ENCODE measurements around the gene USP25.

Gene USP25

GRCh38 chr21:15797577-15798363 lies 68.0 kb downstream of the USP25 start:
- WGBS, 2 experiments: 100% methylated on average over 1 to 2 of the region's 3 CpGs
- no peak overlapping the region for H3K27ac ChIP-seq (ENCODE audit: insufficient read depth, low read depth, low read length, poor library complexity, severe bottlenecking)
- H3K4me3 ChIP-seq (ENCODE audit: insufficient read depth, low read depth, low read length): no peak overlapping the region
- no peaks in the 10 kb centered on the region for H3K27me3 ChIP-seq (ENCODE audit: control insufficient read depth, insufficient read depth, low read length, poor library complexity, severe bottlenecking)
- H3K36me3 ChIP-seq (ENCODE audit: control insufficient read depth, insufficient read depth, low read length): no peaks in the 10 kb centered on the region
- H3K4me1 ChIP-seq (ENCODE audit: control insufficient read depth, insufficient read depth, low read length): no peaks in the 10 kb centered on the region
- no peaks in the 10 kb centered on the region for H3K9me3 ChIP-seq (ENCODE audit: control insufficient read depth, low read length)

- H3K36me3 ChIP-seq (ENCODE audit: control insufficient read depth, insufficient read depth, low read length): no peaks in the 10 kb centered on the region
- H3K4me3 ChIP-seq (ENCODE audit: insufficient read depth, low read depth, low read length): no peak overlapping the region
- H3K27me3 ChIP-seq (ENCODE audit: control insufficient read depth, insufficient read depth, low read length, poor library complexity, severe bottlenecking): no peaks in the 10 kb centered on the region
- no peaks in the 10 kb centered on the region for H3K4me1 ChIP-seq (ENCODE audit: control insufficient read depth, insufficient read depth, low read length)
- no peak overlapping the region for H3K27ac ChIP-seq (ENCODE audit: insufficient read depth, low read depth, low read length, poor library complexity, severe bottlenecking)
- WGBS, 2 experiments: 95 to 100% methylated on average over 3 of the region's 3 CpGs
- H3K9me3 ChIP-seq (ENCODE audit: control insufficient read depth, low read length): no peaks in the 10 kb centered on the region
These were observed 71.6 kb downstream of the USP25 start for GRCh38 chr21:15801352-15801863.

- no peak overlapping the region for H3K4me3 ChIP-seq (ENCODE audit: insufficient read depth, low read depth, low read length)
- no peak overlapping the region for H3K27ac ChIP-seq (ENCODE audit: insufficient read depth, low read depth, low read length, poor library complexity, severe bottlenecking)
- H3K4me1 ChIP-seq (ENCODE audit: control insufficient read depth, insufficient read depth, low read length): no peaks in the 10 kb centered on the region
- WGBS, 2 experiments: 96 to 97% methylated on average over 3 of the region's 4 CpGs
- H3K9me3 ChIP-seq (ENCODE audit: control insufficient read depth, low read length): no peaks in the 10 kb centered on the region
- no peaks in the 10 kb centered on the region for H3K36me3 ChIP-seq (ENCODE audit: control insufficient read depth, insufficient read depth, low read length)
- no peaks in the 10 kb centered on the region for H3K27me3 ChIP-seq (ENCODE audit: control insufficient read depth, insufficient read depth, low read length, poor library complexity, severe bottlenecking)
These were observed 74.6 kb downstream of the USP25 start for GRCh38 chr21:15804247-15805005.

GRCh38 chr21:15809065-15809464 lies 79.3 kb downstream of the USP25 start:
- Histone ChIP-seq H3K9me3 (ENCODE audit: control insufficient read depth, low read length) (no peaks in the 10 kb centered on the region), H3K27ac (ENCODE audit: insufficient read depth, low read depth, low read length, poor library complexity, severe bottlenecking) (no peak overlapping the region), H3K36me3 (ENCODE audit: control insufficient read depth, insufficient read depth, low read length) (no peaks in the 10 kb centered on the region), H3K27me3 (ENCODE audit: control insufficient read depth, insufficient read depth, low read length, poor library complexity, severe bottlenecking) (no peaks in the 10 kb centered on the region), H3K4me3 (ENCODE audit: insufficient read depth, low read depth, low read length) (no peak overlapping the region), H3K4me1 (ENCODE audit: control insufficient read depth, insufficient read depth, low read length) (no peaks in the 10 kb centered on the region)
- WGBS, 2 experiments: 95 to 99% methylated on average over 4 to 5 of the region's 7 CpGs

- H3K27me3 ChIP-seq (ENCODE audit: control insufficient read depth, insufficient read depth, low read length, poor library complexity, severe bottlenecking): no peaks in the 10 kb centered on the region
- H3K36me3 ChIP-seq (ENCODE audit: control insufficient read depth, insufficient read depth, low read length): no peaks in the 10 kb centered on the region
- no peaks in the 10 kb centered on the region for H3K4me1 ChIP-seq (ENCODE audit: control insufficient read depth, insufficient read depth, low read length)
- no peaks in the 10 kb centered on the region for H3K9me3 ChIP-seq (ENCODE audit: control insufficient read depth, low read length)
- WGBS, 2 experiments: 89 to 100% methylated on average over 1 to 3 of the region's 3 CpGs
- H3K27ac ChIP-seq (ENCODE audit: insufficient read depth, low read depth, low read length, poor library complexity, severe bottlenecking): no peak overlapping the region
- no peak overlapping the region for H3K4me3 ChIP-seq (ENCODE audit: insufficient read depth, low read depth, low read length)
These were observed 80.0 kb downstream of the USP25 start for GRCh38 chr21:15809818-15810217.

- WGBS, 2 experiments: 93 to 100% methylated on average over 3 of the region's 3 CpGs
- peaks cover 5% of the 10 kb centered on the region for H3K9me3 ChIP-seq (ENCODE audit: control insufficient read depth, low read length)
- H3K4me3 ChIP-seq (ENCODE audit: insufficient read depth, low read depth, low read length): no peak overlapping the region
- no peak overlapping the region for H3K27ac ChIP-seq (ENCODE audit: insufficient read depth, low read depth, low read length, poor library complexity, severe bottlenecking)
- no peaks in the 10 kb centered on the region for H3K4me1 ChIP-seq (ENCODE audit: control insufficient read depth, insufficient read depth, low read length)
- H3K27me3 ChIP-seq (ENCODE audit: control insufficient read depth, insufficient read depth, low read length, poor library complexity, severe bottlenecking): no peaks in the 10 kb centered on the region
- H3K36me3 ChIP-seq (ENCODE audit: control insufficient read depth, insufficient read depth, low read length): peaks cover 6% of the 10 kb centered on the region
These were observed 85.5 kb downstream of the USP25 start for GRCh38 chr21:15815285-15815684.

- peaks cover 4% of the 10 kb centered on the region for H3K36me3 ChIP-seq (ENCODE audit: control insufficient read depth, insufficient read depth, low read length)
- H3K9me3 ChIP-seq (ENCODE audit: control insufficient read depth, low read length): peaks cover under 1% of the 10 kb centered on the region
- no peaks in the 10 kb centered on the region for H3K4me1 ChIP-seq (ENCODE audit: control insufficient read depth, insufficient read depth, low read length)
- no peak overlapping the region for H3K27ac ChIP-seq (ENCODE audit: insufficient read depth, low read depth, low read length, poor library complexity, severe bottlenecking)
- no peaks in the 10 kb centered on the region for H3K27me3 ChIP-seq (ENCODE audit: control insufficient read depth, insufficient read depth, low read length, poor library complexity, severe bottlenecking)
- H3K4me3 ChIP-seq (ENCODE audit: insufficient read depth, low read depth, low read length): no peak overlapping the region
These were observed 90.5 kb downstream of the USP25 start for GRCh38 chr21:15820327-15820726.

- no peaks in the 10 kb centered on the region for H3K4me1 ChIP-seq (ENCODE audit: control insufficient read depth, insufficient read depth, low read length)
- 100% methylated on average over 2 to 3 of the region's 3 CpGs for WGBS, 2 experiments
These were observed 91.1 kb downstream of the USP25 start for GRCh38 chr21:15820852-15821379.

GRCh38 chr21:15823486-15824150 lies 93.8 kb downstream of the USP25 start:
- H3K36me3 ChIP-seq (ENCODE audit: control insufficient read depth, insufficient read depth, low read length): no peaks in the 10 kb centered on the region
- H3K4me1 ChIP-seq (ENCODE audit: control insufficient read depth, insufficient read depth, low read length): no peaks in the 10 kb centered on the region
- H3K9me3 ChIP-seq (ENCODE audit: control insufficient read depth, low read length): no peaks in the 10 kb centered on the region
- no peak overlapping the region for H3K27ac ChIP-seq (ENCODE audit: insufficient read depth, low read depth, low read length, poor library complexity, severe bottlenecking)
- WGBS, 2 experiments: 91 to 100% methylated on average over 2 of the region's 4 CpGs
- no peak overlapping the region for H3K4me3 ChIP-seq (ENCODE audit: insufficient read depth, low read depth, low read length)
- no peaks in the 10 kb centered on the region for H3K27me3 ChIP-seq (ENCODE audit: control insufficient read depth, insufficient read depth, low read length, poor library complexity, severe bottlenecking)

More at GRCh38 chr21:15820852-15821379, 91.1 kb downstream of the USP25 start:
- H3K9me3 ChIP-seq (ENCODE audit: control insufficient read depth, low read length): no peaks in the 10 kb centered on the region
- H3K27ac ChIP-seq (ENCODE audit: insufficient read depth, low read depth, low read length, poor library complexity, severe bottlenecking): no peak overlapping the region
- H3K36me3 ChIP-seq (ENCODE audit: control insufficient read depth, insufficient read depth, low read length): peaks cover 4% of the 10 kb centered on the region
- H3K27me3 ChIP-seq (ENCODE audit: control insufficient read depth, insufficient read depth, low read length, poor library complexity, severe bottlenecking): no peaks in the 10 kb centered on the region
- no peak overlapping the region for H3K4me3 ChIP-seq (ENCODE audit: insufficient read depth, low read depth, low read length)

- no peak overlapping the region for H3K4me3 ChIP-seq (ENCODE audit: insufficient read depth, low read depth, low read length)
- 67% methylated on average over 1 of the region's 2 CpGs; no CpG with 5 or more reads in 1 of the 2 experiments for whole genome bisulfite sequencing, 2 experiments
- no peaks in the 10 kb centered on the region for H3K27me3 ChIP-seq (ENCODE audit: control insufficient read depth, insufficient read depth, low read length, poor library complexity, severe bottlenecking)
- H3K27ac ChIP-seq (ENCODE audit: insufficient read depth, low read depth, low read length, poor library complexity, severe bottlenecking): no peak overlapping the region
- H3K4me1 ChIP-seq (ENCODE audit: control insufficient read depth, insufficient read depth, low read length): no peaks in the 10 kb centered on the region
- H3K36me3 ChIP-seq (ENCODE audit: control insufficient read depth, insufficient read depth, low read length): no peaks in the 10 kb centered on the region
- H3K9me3 ChIP-seq (ENCODE audit: control insufficient read depth, low read length): no peaks in the 10 kb centered on the region
These were observed 95.9 kb downstream of the USP25 start for GRCh38 chr21:15825700-15826099.

Measured in ectodermal cell (in vitro differentiated cells).